ENCODE measurements around the gene PDHX.
"Not testable (repeated sequence)": the region's sequence is repeated elsewhere in the genome, so short reads cannot be mapped to it uniquely, and the experiment has no call there.

The PDHX gene

DNA sequence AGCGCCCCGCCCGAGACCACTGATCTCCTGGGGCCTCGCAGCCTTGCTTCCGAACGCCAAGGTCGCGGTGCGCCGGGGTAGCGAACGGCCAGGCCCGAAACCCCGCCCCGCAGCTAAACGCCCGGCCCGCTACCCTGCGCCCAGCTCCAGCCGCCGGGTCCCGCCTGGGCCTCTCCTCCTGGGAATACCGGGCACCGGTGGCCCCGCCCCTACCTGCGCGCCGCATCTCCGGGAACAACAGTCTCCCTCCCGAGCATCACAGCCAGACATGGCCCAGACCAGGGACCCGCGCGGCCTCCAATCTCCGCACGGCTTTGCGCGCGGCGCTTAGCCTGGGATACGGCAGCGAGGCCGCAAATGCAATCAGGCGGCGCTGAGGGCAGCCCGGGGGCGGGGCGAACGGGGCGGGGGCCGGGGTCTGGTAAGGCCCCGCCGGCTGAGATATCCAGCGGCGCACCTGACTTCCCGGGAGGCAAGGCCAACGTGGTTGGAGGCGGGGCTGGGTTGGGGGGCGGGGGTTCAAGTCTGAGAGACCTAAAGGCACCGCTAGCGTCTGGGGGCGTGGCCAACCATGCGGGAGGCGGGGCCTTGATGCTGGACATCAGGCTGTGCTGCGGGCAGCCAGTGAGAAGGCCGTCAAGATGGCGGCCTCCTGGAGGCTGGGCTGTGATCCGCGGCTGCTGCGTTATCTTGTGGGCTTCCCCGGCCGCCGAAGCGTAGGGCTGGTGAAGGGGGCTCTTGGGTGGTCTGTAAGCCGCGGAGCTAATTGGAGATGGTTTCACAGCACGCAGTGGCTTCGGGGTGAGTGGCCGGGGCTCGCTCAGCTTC, at the start of gene PDHX, which contains the start of gene APIP:
Gene PDHX, plus strand, starts transcription at position 604 of the 828 bp plus-strand sequence. Its CDS starts 38 bp downstream, at position 642.
Gene APIP, minus strand, starts transcription at position 365 of the 828 bp plus-strand sequence. Its CDS starts 95 bp downstream, at position 270.
- DNase-seq, result peak; percentile 93 to 98

DNA sequence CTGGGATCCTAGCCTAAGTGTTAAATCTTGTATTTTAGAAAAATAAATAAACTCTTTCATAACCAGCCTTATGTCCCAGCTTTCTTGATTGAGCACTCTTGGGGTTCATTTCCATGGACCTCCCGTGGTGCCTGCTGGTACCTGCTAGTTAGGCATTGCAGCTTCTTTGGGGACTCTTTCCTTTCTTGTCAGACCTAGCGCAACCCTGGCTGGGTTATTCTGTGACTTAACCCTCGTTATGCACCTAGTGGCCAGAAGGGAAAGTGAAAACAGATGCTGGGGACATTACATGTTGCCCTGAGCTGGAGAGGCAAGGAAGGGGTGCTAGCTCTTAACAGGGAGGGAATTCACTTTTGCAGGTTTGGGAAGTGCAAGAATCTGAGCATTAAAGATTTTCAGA, 47.0 kb upstream of the PDHX start:
- DNase-seq, result no peak

- no peak for DNase-seq
Measured at GRCh38 chr11:34870548-34871196, 45.7 kb upstream of the PDHX start.

DNA sequence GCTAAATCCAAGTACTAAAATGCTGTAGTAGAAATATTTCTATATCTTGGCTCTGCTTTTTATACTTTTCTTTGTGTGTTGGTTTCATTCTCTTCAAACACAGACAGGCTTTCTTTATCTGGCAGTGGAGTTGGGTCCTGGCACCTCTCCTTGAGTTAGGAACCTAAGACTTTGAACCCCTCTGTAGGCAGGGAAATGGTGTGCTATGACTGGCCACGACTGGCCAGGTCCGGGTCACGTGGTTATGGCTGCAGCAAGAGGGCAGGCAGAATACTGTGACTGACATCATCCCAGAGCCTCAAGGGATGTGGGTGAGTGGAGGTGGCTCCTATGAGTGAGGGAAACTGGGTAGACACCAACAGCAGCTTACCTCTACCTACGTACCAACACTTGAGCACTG, 42.2 kb upstream of the PDHX start:
- no peak for DNase-seq

DNA sequence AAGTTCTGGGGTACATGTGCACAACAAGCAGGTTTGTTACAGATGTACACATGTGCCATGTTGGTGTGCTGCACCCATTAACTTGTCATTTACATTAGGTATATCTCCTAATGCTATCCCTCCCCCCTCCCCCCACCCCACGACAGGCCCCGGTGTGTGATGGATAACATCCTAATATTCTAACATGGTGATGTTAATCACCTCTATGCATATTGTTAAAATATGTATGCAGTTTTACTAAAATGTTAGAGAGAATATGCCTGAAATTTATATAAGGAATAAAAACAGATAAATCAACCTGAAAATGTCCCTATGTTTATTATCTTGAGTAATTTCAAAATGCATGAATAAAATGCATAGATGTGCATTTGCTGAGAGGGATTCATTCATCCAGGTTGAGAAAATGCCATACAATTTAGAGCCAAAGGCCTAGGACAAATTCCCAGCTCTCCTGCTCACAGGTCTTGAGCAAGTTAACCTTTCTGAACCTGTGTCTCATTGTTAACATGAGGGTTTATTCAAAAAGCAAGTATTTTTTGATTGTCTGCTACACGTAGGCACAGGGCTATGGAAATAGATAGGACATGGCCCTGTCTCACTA, 38.9 kb upstream of the PDHX start:
- DNase-seq, result no peak

GRCh38 chr11:34881900-34882299, 34.5 kb upstream of the PDHX start:
- no peak for DNase-seq

DNA sequence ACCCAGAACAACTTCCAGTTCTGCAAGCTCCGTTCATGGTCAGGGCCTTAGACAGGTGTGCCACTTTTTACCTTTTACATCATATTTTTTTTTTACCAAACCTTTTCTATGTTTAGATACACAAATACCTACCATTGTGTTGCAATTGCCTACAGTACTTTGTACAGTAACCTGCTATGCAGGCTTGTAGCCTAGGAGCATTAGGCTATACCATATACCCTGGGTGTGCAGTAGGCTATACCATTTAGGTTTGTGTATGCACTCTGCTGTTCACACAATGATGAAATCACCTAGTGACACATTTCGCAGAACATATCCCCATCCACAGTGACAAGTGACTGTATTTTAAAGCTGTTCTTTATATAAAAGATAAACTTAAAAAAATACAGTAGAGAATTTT, 29.8 kb upstream of the PDHX start:
- DNase-seq, result no peak

- no peak for DNase-seq
Measured at GRCh38 chr11:34887260-34887659, 29.2 kb upstream of the PDHX start.

DNA sequence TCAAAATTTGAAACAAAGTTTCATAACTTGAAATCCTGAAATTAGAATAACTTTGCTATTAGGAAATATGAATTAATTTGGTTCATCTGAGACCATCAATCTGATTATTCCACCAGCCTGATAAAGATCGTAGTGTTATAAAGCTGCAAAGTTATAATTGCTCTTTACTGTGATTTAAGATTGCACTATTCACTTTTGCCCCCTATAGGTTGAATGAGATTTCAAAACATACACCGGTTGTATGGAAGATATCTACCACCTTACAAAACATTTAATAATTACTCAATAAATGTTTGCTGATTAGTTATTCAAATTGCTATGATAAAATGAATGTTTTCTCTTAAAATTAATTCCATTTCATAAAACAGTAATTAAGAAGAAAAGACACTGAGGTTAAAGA, 26.3 kb upstream of the PDHX start:
- no peak for DNase-seq

DNA sequence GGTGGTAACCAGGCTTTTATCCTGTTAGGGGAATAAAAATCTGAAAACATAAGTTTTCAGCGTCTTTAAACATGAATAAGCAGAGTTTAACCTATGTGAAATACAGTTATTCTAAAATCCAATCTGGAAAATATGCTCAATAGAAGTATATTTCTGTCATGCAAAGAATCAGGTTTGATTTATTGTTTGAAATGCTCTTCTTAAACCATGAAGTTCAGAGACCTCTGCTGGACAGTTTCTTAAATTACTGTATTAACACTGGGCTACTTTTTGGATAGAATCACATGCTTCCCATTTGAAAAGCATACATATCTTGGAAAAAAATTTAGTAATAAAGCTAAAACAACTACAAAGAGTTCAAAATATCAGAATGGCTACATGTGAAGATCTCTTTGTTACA, 25.6 kb upstream of the PDHX start:
- DNase-seq, result no peak

DNA sequence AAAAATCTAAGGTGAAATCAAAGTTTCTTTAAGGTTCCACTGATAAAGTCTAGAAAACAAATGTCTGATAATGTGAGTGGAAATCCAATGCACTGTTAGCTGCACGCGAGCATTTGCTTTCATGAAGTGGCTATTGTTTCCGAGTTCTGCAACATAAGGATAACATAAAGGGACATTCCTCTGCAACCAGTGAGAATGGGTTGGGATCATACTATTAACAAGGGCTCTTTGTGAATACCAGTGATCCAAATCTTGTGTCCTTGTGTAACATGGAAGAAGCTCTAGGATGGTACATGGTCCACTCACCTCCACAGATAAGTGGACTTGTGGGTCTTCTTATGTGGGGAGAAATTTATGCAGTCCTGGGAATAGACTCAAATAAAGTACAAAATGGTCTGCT, 24.8 kb upstream of the PDHX start:
- no peak for DNase-seq

- DNase-seq, result no peak
Measured at GRCh38 chr11:34893416-34893815, 23.0 kb upstream of the PDHX start.

GRCh38 chr11:34896191-34896590, 20.2 kb upstream of the PDHX start:
- not testable (repeated sequence) for DNase-seq

- no peak for DNase-seq
Measured at GRCh38 chr11:34897171-34897870, 19.1 kb upstream of the PDHX start.

DNA sequence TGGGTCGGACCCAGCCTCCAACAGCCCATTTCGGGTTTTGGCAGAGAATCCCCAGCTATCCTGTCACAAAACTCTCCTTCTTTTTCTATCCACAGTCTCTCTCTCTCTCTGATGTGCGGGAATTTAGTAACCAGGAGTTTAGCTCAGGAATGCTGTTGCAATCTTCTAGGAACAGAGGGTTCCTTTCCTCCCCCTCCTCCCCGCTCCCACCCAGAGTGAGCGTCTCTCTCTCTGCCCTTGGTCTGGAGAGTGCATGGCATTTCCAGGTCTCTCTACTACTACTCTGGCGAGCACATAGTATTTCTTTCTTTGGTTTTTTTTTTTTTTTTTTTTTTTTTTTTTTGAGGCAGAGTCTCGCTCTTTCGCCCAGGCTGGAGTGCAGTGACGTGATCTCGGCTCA, 17.9 kb upstream of the PDHX start:
- no peak for DNase-seq

DNA sequence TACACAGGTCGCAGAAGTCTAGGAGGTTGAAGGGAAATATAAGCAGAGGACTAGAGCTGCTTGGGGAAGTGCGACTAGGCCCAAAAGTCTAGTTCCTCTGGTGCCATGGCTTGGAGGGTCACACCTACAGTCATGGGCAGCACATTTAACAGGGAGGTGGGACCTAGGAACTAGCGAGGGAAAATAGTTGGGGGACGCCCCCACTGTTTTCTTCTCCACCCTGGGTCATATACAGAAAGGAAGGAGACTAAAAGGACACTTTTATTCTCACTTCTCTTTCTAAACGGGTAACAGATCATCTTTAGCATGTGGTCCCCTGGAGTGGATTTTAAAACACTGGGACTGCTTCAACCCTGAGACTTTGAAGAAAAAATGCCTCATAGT, 16.8 kb upstream of the PDHX start:
- DNase-seq, result no peak

- no peak for DNase-seq
Measured at GRCh38 chr11:34904421-34904955, 11.9 kb upstream of the PDHX start.

DNA sequence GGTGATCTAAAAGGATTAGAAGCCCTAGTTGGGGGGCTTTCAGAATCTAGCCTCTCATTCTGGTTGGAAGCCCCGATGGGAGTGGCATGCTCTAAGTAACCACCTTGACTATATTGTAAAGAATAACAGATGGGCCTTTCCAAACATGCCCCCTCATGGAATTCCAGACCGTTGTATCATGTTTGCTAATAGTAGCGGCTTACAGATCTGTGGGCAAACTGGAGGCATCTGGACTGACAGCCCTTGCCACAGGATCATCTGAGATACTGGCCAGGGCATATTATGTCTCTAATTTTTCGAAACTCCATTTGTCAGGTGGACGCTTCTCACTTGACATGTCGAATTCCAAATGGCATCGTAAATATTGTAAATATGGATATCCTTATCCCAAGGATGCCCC, 10.8 kb upstream of the PDHX start:
- no peak for DNase-seq

GRCh38 chr11:34907934-34908593, 8.4 kb upstream of the PDHX start:
- no peak for DNase-seq

DNA sequence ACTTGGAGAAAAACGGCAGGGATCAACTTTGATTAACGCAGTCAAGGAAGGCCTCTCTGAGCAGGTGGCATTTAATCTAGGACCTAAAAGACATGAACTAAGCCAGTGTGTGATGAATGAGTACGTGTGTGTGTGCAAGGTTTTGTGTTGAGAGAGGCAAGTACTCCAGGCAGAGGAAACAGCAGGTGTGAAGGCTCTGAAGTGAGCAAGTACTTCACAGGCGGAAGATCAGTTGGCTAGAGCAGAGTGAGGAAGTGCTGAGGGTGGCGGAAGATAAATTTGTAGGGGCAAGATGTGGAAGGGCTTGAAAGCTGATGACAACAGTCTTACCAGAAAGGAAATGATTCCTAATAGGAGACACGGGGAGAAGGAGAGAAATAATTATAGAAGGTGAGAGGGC, 7.0 kb upstream of the PDHX start:
- DNase-seq, result no peak

DNA sequence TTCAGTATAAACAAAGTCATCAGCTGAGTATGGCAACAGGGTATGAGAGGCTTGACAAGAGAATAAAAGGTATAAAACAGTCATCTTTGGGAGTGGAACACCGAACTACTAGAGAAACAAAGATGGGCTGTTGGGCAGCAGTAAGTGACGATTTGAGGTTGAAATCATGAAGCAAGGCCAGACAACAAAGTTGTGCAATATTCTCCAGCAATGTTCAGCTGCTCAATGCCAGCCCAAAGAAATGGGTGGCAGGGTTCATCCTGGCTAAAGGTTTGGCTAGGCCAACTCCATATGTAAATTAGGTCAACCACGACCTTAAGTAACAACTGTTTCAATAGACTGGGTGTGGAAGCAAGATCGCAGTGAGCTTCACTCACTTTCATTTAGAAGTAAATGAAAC, 6.5 kb upstream of the PDHX start:
- no peak for DNase-seq

DNA sequence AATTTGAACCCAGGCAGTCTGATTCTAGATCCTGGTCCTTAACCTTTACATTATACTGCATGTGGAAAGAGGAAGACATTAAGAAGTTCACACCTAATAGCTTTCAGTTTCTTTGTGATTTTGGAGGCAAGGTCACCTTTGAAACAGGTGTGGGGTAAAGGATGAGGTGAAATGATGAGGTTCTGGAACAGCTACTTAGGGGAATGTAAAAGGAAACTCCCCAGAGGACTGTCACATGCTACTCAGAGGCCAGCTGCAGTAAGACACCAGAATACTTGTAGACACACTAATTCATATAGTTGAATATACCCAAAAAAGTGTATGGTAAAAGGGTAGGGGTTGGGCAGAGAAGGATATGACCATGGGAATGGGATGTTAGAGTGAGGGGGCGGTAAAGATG, 5.6 kb upstream of the PDHX start:
- DNase-seq, result no peak

- no peak for DNase-seq
Measured at GRCh38 chr11:34911676-34912075, 4.7 kb upstream of the PDHX start.
